ENCODE results near the gene ZNF777.

ZNF777 gene

DNA sequence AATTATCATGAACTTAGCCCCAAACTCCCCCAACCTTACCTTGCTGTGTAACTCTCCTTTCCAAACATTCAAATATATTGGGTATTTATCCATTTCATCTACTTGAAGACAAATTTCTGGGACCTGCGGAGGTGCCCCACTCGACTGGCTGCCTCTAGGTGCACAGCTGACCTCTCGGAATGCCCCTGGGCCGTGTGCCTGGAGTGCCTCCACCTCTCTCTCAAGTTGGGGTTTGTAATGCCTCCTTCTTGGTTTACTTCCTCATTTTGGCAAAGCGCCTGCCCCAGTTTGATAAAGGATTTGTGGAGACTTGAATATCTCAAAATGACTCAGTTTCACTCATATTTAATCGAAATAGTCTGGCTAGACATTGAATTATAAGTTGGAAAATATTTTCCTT is 16.6 kb downstream of the ZNF777 start:
- H3K36me3 ChIP-seq (replicated peaks), result peaks cover 32% of the 10 kb centered on the region
- H3K27ac ChIP-seq, result no peak overlapping the region
- TF ChIP-seq, protein P1, sequence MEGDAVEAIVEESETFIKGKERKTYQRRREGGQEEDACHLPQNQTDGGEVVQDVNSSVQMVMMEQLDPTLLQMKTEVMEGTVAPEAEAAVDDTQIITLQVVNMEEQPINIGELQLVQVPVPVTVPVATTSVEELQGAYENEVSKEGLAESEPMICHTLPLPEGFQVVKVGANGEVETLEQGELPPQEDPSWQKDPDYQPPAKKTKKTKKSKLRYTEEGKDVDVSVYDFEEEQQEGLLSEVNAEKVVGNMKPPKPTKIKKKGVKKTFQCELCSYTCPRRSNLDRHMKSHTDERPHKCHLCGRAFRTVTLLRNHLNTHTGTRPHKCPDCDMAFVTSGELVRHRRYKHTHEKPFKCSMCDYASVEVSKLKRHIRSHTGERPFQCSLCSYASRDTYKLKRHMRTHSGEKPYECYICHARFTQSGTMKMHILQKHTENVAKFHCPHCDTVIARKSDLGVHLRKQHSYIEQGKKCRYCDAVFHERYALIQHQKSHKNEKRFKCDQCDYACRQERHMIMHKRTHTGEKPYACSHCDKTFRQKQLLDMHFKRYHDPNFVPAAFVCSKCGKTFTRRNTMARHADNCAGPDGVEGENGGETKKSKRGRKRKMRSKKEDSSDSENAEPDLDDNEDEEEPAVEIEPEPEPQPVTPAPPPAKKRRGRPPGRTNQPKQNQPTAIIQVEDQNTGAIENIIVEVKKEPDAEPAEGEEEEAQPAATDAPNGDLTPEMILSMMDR (IDR thresholded peaks at IDR 0.05; ENCODE audit: low read depth, low read length, missing control alignments), result no peak
- in situ Hi-C loops (cut with HindIII; ENCODE audit: low pct_ligation_motif_present, low sequenced_read_pairs), result no loop called here
- H3K4me3 ChIP-seq (ENCODE audit: low read depth, low read length), result no peak overlapping the region
- DNase-seq, result no peak
- H3K27me3 ChIP-seq (replicated peaks), result no peaks in the 10 kb centered on the region

DNA sequence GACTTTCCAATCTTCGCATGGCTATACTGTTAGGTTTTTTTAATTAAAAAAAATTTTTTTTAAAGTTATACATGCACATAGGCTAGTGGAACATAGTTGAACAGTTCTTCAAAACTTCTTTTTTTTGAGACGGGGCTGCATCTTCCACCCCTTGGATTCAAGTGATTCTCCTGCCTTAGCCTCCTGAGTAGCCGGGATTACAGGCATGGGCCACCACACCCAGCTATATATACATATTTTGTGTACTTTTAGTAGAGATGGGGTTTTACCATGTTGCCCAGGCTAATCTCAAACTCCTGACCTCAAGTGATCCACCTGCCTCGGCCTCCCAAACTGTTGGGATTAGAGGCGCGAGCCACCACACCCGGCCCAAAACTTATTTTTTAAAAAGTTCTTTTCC is 17.3 kb downstream of the ZNF777 start:
- H3K36me3 ChIP-seq (replicated peaks), result peaks cover 24% of the 10 kb centered on the region
- no peaks in the 10 kb centered on the region for H3K27me3 ChIP-seq (replicated peaks)
- TF ChIP-seq, protein P1 (IDR thresholded peaks at IDR 0.05; ENCODE audit: low read depth, low read length, missing control alignments), result no peak
- no peak overlapping the region for H3K4me3 ChIP-seq (ENCODE audit: low read depth, low read length)
- in situ Hi-C loops (cut with HindIII; ENCODE audit: low pct_ligation_motif_present, low sequenced_read_pairs), result no loop called here
- no peak overlapping the region for H3K27ac ChIP-seq
- DNase-seq, result no peak

DNA sequence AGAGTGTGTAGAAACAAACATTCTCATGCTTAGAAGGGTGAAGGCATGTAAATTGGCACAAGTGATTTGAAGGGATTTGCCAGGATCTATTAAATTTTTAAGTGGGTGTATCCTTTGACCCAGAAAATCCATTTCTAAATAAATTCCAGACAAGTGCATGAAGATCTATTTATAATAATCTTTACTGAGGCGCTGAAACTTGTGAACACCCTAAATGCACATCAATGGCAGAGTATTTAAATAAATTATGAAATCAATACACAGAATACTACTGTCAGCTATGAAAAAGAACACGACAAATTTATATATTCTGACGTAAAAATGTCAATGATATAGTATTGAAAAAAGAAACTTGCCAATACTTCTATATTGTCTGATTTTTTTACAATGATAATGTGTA is 17.9 kb downstream of the ZNF777 start:
- no peak for DNase-seq
- TF ChIP-seq, protein P1 (IDR thresholded peaks at IDR 0.05; ENCODE audit: low read depth, low read length, missing control alignments), result no peak
- H3K27me3 ChIP-seq (replicated peaks), result no peaks in the 10 kb centered on the region
- no peak overlapping the region for H3K27ac ChIP-seq
- no peak overlapping the region for H3K4me3 ChIP-seq (ENCODE audit: low read depth, low read length)
- H3K36me3 ChIP-seq (replicated peaks), result peaks cover 24% of the 10 kb centered on the region
- in situ Hi-C loops (cut with HindIII; ENCODE audit: low pct_ligation_motif_present, low sequenced_read_pairs), result no loop called here

DNA sequence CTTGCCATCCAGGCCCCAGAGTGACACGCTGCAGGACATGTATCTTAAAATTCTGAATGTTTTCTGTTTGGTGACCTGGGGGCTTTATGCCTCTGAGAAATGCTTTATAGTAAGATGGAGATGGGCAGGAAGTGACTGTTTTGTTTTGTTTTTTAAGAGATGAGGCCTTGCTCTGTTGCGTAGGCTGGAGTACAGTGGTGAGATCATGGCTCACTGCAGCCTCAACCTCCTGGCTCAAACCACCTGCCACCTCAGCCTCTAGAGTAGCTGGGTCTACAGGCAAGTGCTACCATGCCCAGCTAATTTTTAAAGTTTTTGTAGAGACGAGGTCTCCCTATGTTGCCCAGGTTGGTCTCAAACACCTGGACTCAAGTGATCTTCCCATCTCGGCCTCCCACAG is 20.6 kb downstream of the ZNF777 start:
- no peak for DNase-seq
- Histone ChIP-seq H3K27me3 (replicated peaks) (no peaks in the 10 kb centered on the region), H3K27ac (no peak overlapping the region), H3K36me3 (replicated peaks) (peaks cover 8% of the 10 kb centered on the region), H3K4me3 (ENCODE audit: low read depth, low read length) (no peak overlapping the region)
- in situ Hi-C loops (cut with HindIII; ENCODE audit: low pct_ligation_motif_present, low sequenced_read_pairs), result no loop called here
- TF ChIP-seq, protein P1 (IDR thresholded peaks at IDR 0.05; ENCODE audit: low read depth, low read length, missing control alignments), result no peak

DNA sequence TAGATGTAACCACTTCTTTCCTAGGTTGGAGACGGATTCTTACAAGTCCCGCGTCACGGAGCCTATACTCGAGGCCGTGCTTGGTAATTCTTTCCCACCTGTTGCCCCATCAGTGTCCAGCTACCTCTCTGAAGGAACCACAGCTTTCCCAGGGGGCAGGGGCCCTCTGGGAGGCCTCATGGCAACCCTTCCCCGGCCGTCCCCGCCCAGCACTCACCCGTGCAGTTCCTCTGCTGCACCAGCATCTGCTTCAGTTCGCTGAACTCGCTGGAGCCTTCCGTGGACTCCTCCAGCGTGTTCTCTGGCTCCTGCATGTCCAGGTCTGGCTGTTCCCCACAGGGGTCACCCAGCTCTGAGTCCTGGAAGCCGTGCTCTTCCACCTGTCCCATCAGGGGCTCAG is 24.5 kb downstream of the ZNF777 start:
- TF ChIP-seq, protein P1 (IDR thresholded peaks at IDR 0.05; ENCODE audit: low read depth, low read length, missing control alignments), result no peak
- H3K27me3 ChIP-seq (replicated peaks), result no peaks in the 10 kb centered on the region
- DNase-seq, result no peak
- peaks cover 20% of the 10 kb centered on the region for H3K36me3 ChIP-seq (replicated peaks)
- no peak overlapping the region for H3K4me3 ChIP-seq (ENCODE audit: low read depth, low read length)
- in situ Hi-C loops (cut with HindIII; ENCODE audit: low pct_ligation_motif_present, low sequenced_read_pairs), result no loop called here
- H3K27ac ChIP-seq, result no peak overlapping the region

DNA sequence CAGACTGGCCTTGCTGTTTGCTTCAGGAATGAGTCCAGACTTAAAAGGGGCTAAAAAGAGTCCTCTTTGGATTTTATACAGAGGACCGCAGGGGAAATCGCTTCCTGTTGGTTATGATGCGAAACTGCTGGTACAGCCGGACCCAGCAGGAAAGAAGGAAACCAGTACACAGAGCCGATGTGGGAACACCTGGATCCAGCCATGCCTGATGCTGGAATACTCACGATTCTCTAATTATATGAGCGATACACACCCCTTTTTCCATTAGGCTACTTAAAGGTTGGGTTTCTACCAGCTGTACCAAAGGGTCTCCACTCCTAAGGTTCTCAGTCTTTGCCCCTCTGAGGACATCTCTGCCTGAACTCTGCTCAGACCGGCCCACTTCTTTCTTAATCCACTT is 27.7 kb downstream of the ZNF777 start:
- H3K4me3 ChIP-seq (ENCODE audit: low read depth, low read length), result no peak overlapping the region
- peaks cover 20% of the 10 kb centered on the region for H3K36me3 ChIP-seq (replicated peaks)
- no peaks in the 10 kb centered on the region for H3K27me3 ChIP-seq (replicated peaks)
- TF ChIP-seq, protein P1 (IDR thresholded peaks at IDR 0.05; ENCODE audit: low read depth, low read length, missing control alignments), result no peak
- H3K27ac ChIP-seq, result no peak overlapping the region
- DNase-seq, result no peak
- in situ Hi-C loops (cut with HindIII; ENCODE audit: low pct_ligation_motif_present, low sequenced_read_pairs), result no loop called here

Measured in brain microvascular endothelial cell (primary cell).